ENCODE results near the gene TLE3.

TLE3 gene

GRCh38 chr15:70018646-70019600 lies 78.8 kb downstream of the TLE3 start:
- Histone ChIP-seq H3K27ac (ENCODE audit: low read depth, low read length) (no peak overlapping the region), H3K9ac (ENCODE audit: low read length) (no peak overlapping the region), H3K4me1 (ENCODE audit: control insufficient read depth, insufficient read depth, low read length) (peaks cover 5% of the 10 kb centered on the region), H3K36me3 (ENCODE audit: control insufficient read depth, insufficient read depth, low read length) (no peaks in the 10 kb centered on the region), H3K4me3 (ENCODE audit: low read length) (no peak overlapping the region), H3K27me3 (ENCODE audit: control insufficient read depth, insufficient read depth, low read length) (no peaks in the 10 kb centered on the region)

- no peak overlapping the region for H3K9ac ChIP-seq (ENCODE audit: low read length)
- H3K27ac ChIP-seq (ENCODE audit: low read depth, low read length), result no peak overlapping the region
- no peak overlapping the region for H3K4me3 ChIP-seq (ENCODE audit: low read length)
- no peaks in the 10 kb centered on the region for H3K36me3 ChIP-seq (ENCODE audit: control insufficient read depth, insufficient read depth, low read length)
- H3K27me3 ChIP-seq (ENCODE audit: control insufficient read depth, insufficient read depth, low read length), result no peaks in the 10 kb centered on the region
- H3K4me1 ChIP-seq (ENCODE audit: control insufficient read depth, insufficient read depth, low read length), result no peaks in the 10 kb centered on the region
These were observed 79.9 kb downstream of the TLE3 start for GRCh38 chr15:70017801-70018200.

- no peaks in the 10 kb centered on the region for H3K4me1 ChIP-seq (ENCODE audit: control insufficient read depth, insufficient read depth, low read length)
- no peak overlapping the region for H3K9ac ChIP-seq (ENCODE audit: low read length)
- no peak overlapping the region for H3K4me3 ChIP-seq (ENCODE audit: low read length)
- no peak overlapping the region for H3K27ac ChIP-seq (ENCODE audit: low read depth, low read length)
- H3K27me3 ChIP-seq (ENCODE audit: control insufficient read depth, insufficient read depth, low read length), result no peaks in the 10 kb centered on the region
- H3K36me3 ChIP-seq (ENCODE audit: control insufficient read depth, insufficient read depth, low read length), result no peaks in the 10 kb centered on the region
These were observed 80.7 kb downstream of the TLE3 start for GRCh38 chr15:70017025-70017424.

- Histone ChIP-seq H3K4me1 (ENCODE audit: control insufficient read depth, insufficient read depth, low read length) (no peaks in the 10 kb centered on the region), H3K4me3 (ENCODE audit: low read length) (no peak overlapping the region), H3K27ac (ENCODE audit: low read depth, low read length) (no peak overlapping the region), H3K36me3 (ENCODE audit: control insufficient read depth, insufficient read depth, low read length) (no peaks in the 10 kb centered on the region), H3K9ac (ENCODE audit: low read length) (no peak overlapping the region), H3K27me3 (ENCODE audit: control insufficient read depth, insufficient read depth, low read length) (no peaks in the 10 kb centered on the region)
These were observed 81.2 kb downstream of the TLE3 start for GRCh38 chr15:70016511-70016994.

- Histone ChIP-seq H3K27ac (ENCODE audit: low read depth, low read length) (no peak overlapping the region), H3K36me3 (ENCODE audit: control insufficient read depth, insufficient read depth, low read length) (no peaks in the 10 kb centered on the region), H3K27me3 (ENCODE audit: control insufficient read depth, insufficient read depth, low read length) (no peaks in the 10 kb centered on the region), H3K9ac (ENCODE audit: low read length) (no peak overlapping the region), H3K4me3 (ENCODE audit: low read length) (no peak overlapping the region), H3K4me1 (ENCODE audit: control insufficient read depth, insufficient read depth, low read length) (no peaks in the 10 kb centered on the region)
These were observed 82.7 kb downstream of the TLE3 start for GRCh38 chr15:70014860-70015490.

- H3K4me1 ChIP-seq (ENCODE audit: control insufficient read depth, insufficient read depth, low read length), result no peaks in the 10 kb centered on the region
- no peak overlapping the region for H3K27ac ChIP-seq (ENCODE audit: low read depth, low read length)
- no peak overlapping the region for H3K9ac ChIP-seq (ENCODE audit: low read length)
- no peak overlapping the region for H3K4me3 ChIP-seq (ENCODE audit: low read length)
- H3K27me3 ChIP-seq (ENCODE audit: control insufficient read depth, insufficient read depth, low read length), result no peaks in the 10 kb centered on the region
- H3K36me3 ChIP-seq (ENCODE audit: control insufficient read depth, insufficient read depth, low read length), result no peaks in the 10 kb centered on the region
These were observed 83.4 kb downstream of the TLE3 start for GRCh38 chr15:70014331-70014730.

GRCh38 chr15:70013656-70014313 lies 83.9 kb downstream of the TLE3 start:
- Histone ChIP-seq H3K27me3 (ENCODE audit: control insufficient read depth, insufficient read depth, low read length) (no peaks in the 10 kb centered on the region), H3K27ac (ENCODE audit: low read depth, low read length) (no peak overlapping the region), H3K9ac (ENCODE audit: low read length) (no peak overlapping the region), H3K4me1 (ENCODE audit: control insufficient read depth, insufficient read depth, low read length) (no peaks in the 10 kb centered on the region), H3K36me3 (ENCODE audit: control insufficient read depth, insufficient read depth, low read length) (no peaks in the 10 kb centered on the region), H3K4me3 (ENCODE audit: low read length) (no peak overlapping the region)

GRCh38 chr15:70012895-70013294 lies 84.8 kb downstream of the TLE3 start:
- Histone ChIP-seq H3K4me1 (ENCODE audit: control insufficient read depth, insufficient read depth, low read length) (no peaks in the 10 kb centered on the region), H3K36me3 (ENCODE audit: control insufficient read depth, insufficient read depth, low read length) (no peaks in the 10 kb centered on the region), H3K4me3 (ENCODE audit: low read length) (no peak overlapping the region), H3K27ac (ENCODE audit: low read depth, low read length) (no peak overlapping the region), H3K27me3 (ENCODE audit: control insufficient read depth, insufficient read depth, low read length) (no peaks in the 10 kb centered on the region), H3K9ac (ENCODE audit: low read length) (no peak overlapping the region)

- no peaks in the 10 kb centered on the region for H3K4me1 ChIP-seq (ENCODE audit: control insufficient read depth, insufficient read depth, low read length)
- H3K4me3 ChIP-seq (ENCODE audit: low read length), result no peak overlapping the region
- H3K27ac ChIP-seq (ENCODE audit: low read depth, low read length), result no peak overlapping the region
- no peak overlapping the region for H3K9ac ChIP-seq (ENCODE audit: low read length)
- no peaks in the 10 kb centered on the region for H3K27me3 ChIP-seq (ENCODE audit: control insufficient read depth, insufficient read depth, low read length)
- H3K36me3 ChIP-seq (ENCODE audit: control insufficient read depth, insufficient read depth, low read length), result no peaks in the 10 kb centered on the region
These were observed 88.9 kb downstream of the TLE3 start for GRCh38 chr15:70008697-70009290.

- no peaks in the 10 kb centered on the region for H3K4me1 ChIP-seq (ENCODE audit: control insufficient read depth, insufficient read depth, low read length)
- H3K27ac ChIP-seq (ENCODE audit: low read depth, low read length), result no peak overlapping the region
- no peaks in the 10 kb centered on the region for H3K27me3 ChIP-seq (ENCODE audit: control insufficient read depth, insufficient read depth, low read length)
- no peaks in the 10 kb centered on the region for H3K36me3 ChIP-seq (ENCODE audit: control insufficient read depth, insufficient read depth, low read length)
- no peak overlapping the region for H3K4me3 ChIP-seq (ENCODE audit: low read length)
- no peak overlapping the region for H3K9ac ChIP-seq (ENCODE audit: low read length)
These were observed 91.2 kb downstream of the TLE3 start for GRCh38 chr15:70006259-70007147.

- H3K4me1 ChIP-seq (ENCODE audit: control insufficient read depth, insufficient read depth, low read length), result no peaks in the 10 kb centered on the region
- no peak overlapping the region for H3K4me3 ChIP-seq (ENCODE audit: low read length)
- H3K9ac ChIP-seq (ENCODE audit: low read length), result no peak overlapping the region
- no peaks in the 10 kb centered on the region for H3K36me3 ChIP-seq (ENCODE audit: control insufficient read depth, insufficient read depth, low read length)
- H3K27me3 ChIP-seq (ENCODE audit: control insufficient read depth, insufficient read depth, low read length), result no peaks in the 10 kb centered on the region
- H3K27ac ChIP-seq (ENCODE audit: low read depth, low read length), result no peak overlapping the region
These were observed 92.9 kb downstream of the TLE3 start for GRCh38 chr15:70004826-70005225.

Measured in rectal smooth muscle tissue (tissue), 1 donor.